Type B pancreatic cell (in vitro differentiated cells): ENCODE measurements around the gene TBX21. TPM values are rescaled to one million over a fixed set of nuclear protein-coding genes. Genes with fewer than 3 reads are reported as not detected.

Source experiments
- DNase-seq: peaks from one replicate; pipeline ENCODE4 v3.0.0; 2021; ENCODE audit warnings: mixed read lengths; ENCODE audit not compliant: unreplicated experiment; ENCODE audit errors: extremely low spot score
- H3K27ac Mint-ChIP-seq: 2 replicates; pipeline ENCODE4 v1.8.0; 2021; ENCODE audit warnings: mild to moderate bottlenecking, mixed read lengths
- H3K27me3 Mint-ChIP-seq: 2 replicates; pipeline ENCODE4 v1.8.0; 2021; ENCODE audit warnings: mixed read lengths
- H3K36me3 Mint-ChIP-seq: 2 replicates; pipeline ENCODE4 v1.8.0; 2021; ENCODE audit warnings: mixed read lengths
- H3K4me1 Mint-ChIP-seq: one replicate; pipeline ENCODE4 v1.8.0; 2021; ENCODE audit warnings: mixed read lengths; ENCODE audit not compliant: unreplicated experiment
- H3K4me3 Mint-ChIP-seq: 2 replicates; pipeline ENCODE4 v1.8.0; 2021; ENCODE audit warnings: mild to moderate bottlenecking, mixed read lengths
- H3K9me3 Mint-ChIP-seq: 2 replicates; pipeline ENCODE4 v1.8.0; 2021; ENCODE audit warnings: mixed read lengths
- CTCF ChIP-seq: fragments of 200-600 bp; sonication (generic); conservative IDR thresholded peaks from 2 replicates; pipeline ENCODE4 v1.5.0; 2021; ENCODE audit warnings: antibody characterized with exemption, mild to moderate bottlenecking
- total RNA-seq: library from RNA; stranded (reverse); gene quantifications from 2 replicates; pipeline ENCODE4 v1.2.1, GENCODE V29; 2021; ENCODE audit warnings: low replicate concordance

The TBX21 gene
- total RNA-seq, 1 donor from 2014 or later = not detected

- Mint-ChIP-seq H3K36me3 (no peaks in the 10 kb centered on the region), H3K4me1 (peaks cover 17% of the 10 kb centered on the region), H3K9me3 (no peaks in the 10 kb centered on the region), H3K4me3 (peak overlapping the region; percentile 60), H3K27me3 (no peaks in the 10 kb centered on the region), H3K27ac (peak overlapping the region; percentile 29)
- TF ChIP-seq CTCF = no peak
- no peak for DNase-seq
Observed at GRCh38 chr17:47696717-47697642, 36.1 kb upstream of the TBX21 start.

- no peak overlapping the region for H3K4me3 Mint-ChIP-seq
- no peak for DNase-seq
- no peaks in the 10 kb centered on the region for H3K27me3 Mint-ChIP-seq
- H3K27ac Mint-ChIP-seq = no peak overlapping the region
- H3K4me1 Mint-ChIP-seq = peaks cover 9% of the 10 kb centered on the region
- no peaks in the 10 kb centered on the region for H3K9me3 Mint-ChIP-seq
- TF ChIP-seq CTCF = no peak
- no peaks in the 10 kb centered on the region for H3K36me3 Mint-ChIP-seq
Observed at GRCh38 chr17:47697906-47698711, 34.9 kb upstream of the TBX21 start.

GRCh38 chr17:47698749-47699535 lies 34.1 kb upstream of the TBX21 start:
- Mint-ChIP-seq H3K27ac (peak overlapping the region; percentile 50), H3K36me3 (no peaks in the 10 kb centered on the region), H3K27me3 (no peaks in the 10 kb centered on the region), H3K4me1 (peaks cover 4% of the 10 kb centered on the region), H3K4me3 (no peak overlapping the region), H3K9me3 (no peaks in the 10 kb centered on the region)
- no peak for DNase-seq
- TF ChIP-seq CTCF = peak; percentile 97

- no peaks in the 10 kb centered on the region for H3K36me3 Mint-ChIP-seq
Observed at GRCh38 chr17:47699536-47699840, 33.5 kb upstream of the TBX21 start.

More at GRCh38 chr17:47699536-47699840, 33.5 kb upstream of the TBX21 start:
- no peak overlapping the region for H3K27ac Mint-ChIP-seq
- no peaks in the 10 kb centered on the region for H3K9me3 Mint-ChIP-seq
- H3K4me3 Mint-ChIP-seq = no peak overlapping the region
- TF ChIP-seq CTCF = no peak
- DNase-seq = no peak
- H3K4me1 Mint-ChIP-seq = peaks cover 4% of the 10 kb centered on the region
- H3K27me3 Mint-ChIP-seq = no peaks in the 10 kb centered on the region
